C1 segment of cervical spinal cord (tissue), 14 donors: ENCODE measurements around the gene NPHS2.

Experiments used
- DNase-seq, 14 donors: peaks; one replicate each; lab custom pipeline; 2025; lab: John Stamatoyannopoulos, UW

Gene NPHS2

DNA sequence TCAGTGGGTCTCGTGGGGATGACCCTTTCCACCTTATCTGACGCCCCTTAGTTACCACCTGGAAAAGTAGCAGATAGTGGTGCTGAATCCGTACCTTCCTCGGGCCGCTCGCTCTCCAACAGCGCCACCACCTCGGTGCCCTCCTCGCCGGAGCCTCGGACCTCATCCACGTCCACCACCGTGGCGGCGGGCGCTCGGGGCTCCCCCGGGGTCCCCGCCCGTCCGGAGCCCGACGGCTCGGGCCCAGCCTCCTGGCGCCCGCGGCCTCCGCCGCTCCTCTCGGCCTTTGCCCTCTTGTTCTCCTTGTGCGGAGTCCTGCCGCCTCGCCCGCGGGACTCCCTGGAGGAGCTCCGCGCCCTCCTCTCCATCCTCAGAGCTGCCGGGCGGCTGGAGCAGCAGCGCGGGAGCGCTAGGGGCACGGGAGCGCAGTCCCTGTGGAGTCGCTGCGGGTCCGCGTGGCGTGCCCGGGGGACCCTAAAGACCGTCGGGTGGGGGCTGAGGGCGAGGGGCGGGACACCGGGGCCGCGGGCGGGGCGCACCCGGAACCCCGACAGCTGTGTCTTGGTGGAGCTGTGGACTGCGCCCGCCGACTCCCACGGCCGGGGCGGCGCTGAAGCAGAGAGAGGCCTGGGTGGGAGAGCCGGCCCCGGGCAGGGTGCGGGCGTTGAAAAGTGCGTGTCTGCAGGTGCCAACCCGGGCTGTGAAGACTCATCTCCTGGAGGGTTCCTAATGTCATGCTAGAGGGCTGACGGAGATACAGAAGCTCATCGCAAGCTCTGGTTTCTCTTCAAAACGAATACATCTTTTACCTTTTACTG lies at the start of gene NPHS2:
NPHS2 (minus strand) TSS at position 452 of the 818 bp plus-strand sequence; CDS start at position 368, 84 bp downstream.
- no peak for DNase-seq

DNA sequence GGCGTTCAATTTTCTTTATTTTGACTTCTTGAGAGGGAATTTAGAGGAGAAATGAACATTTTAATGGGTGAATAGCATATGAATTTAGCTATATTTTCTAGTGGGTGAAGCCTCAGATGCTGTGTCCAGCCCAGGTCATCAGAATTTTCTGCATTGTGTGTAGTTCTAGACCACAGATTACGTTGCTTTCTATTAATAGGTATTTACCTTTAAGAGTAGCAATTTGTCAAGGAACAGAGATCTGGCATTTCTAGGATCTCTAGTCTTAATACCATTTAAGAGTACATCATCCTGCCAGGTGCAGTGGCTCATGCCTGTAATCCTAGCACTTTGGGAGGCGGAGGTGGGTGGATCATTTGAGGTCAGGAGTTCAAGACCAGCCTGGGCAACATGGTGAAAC lies 36.6 kb upstream of the NPHS2 start:
- no peak for DNase-seq

DNA sequence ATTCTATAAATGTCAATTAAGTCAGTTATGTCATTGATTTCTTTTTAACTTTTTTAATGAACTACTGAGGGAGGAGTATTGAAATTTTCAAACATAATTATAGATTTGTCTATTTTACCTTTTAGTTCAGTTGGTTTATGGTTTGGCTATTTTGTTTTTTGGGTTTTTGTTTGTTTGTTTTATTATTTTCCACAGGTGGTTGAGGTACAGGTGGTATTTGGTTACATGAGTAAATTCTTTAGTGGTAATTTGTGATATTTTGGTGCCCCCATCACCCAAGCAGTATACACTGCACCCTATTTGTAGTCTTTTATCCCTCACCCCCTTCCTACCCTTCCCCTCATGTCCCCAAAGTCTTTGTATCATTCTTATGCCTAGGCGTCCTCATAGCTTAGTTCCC lies 25.3 kb upstream of the NPHS2 start:
- no peak for DNase-seq

DNA sequence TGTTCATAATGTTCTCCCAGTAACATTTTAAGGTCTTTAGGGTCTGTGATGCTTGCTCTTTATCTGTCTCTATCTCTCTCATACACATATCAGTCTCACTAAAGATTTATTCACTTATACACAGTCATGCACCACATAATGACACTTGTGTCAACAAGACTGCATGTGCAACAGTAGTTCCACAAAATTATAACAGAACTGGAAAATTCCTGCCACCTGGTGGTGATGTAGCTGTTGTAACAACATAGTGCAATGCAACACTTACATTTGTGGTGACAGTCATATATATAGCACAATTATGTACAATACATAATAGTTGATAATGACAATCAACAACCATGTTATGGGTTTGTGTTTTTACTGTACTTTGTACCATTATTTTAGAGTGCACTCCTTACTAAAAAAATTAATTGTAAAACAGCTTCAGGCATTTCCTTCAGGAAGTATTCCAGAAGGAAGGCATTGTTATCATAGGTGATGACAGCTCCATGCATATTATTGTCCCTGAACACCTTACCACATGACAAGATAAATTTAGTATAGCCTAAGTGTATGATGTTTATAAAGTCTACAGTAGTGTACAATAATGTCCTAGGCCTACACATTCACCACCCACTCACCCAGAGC lies 24.0 kb upstream of the NPHS2 start:
- no peak for DNase-seq

- no peak for DNase-seq
These were observed 22.9 kb upstream of the NPHS2 start for GRCh38 chr1:179598631-179599030.

GRCh38 chr1:179591592-179592580 lies 16.1 kb upstream of the NPHS2 start, which contains the start of gene TDRD5:
TSS of gene TDRD5 (plus strand) at chr1:179591832. CDS start at chr1:179592616, 784 bp downstream.
- no peak for DNase-seq

- DNase-seq: no peak
These were observed 15.5 kb upstream of the NPHS2 start for GRCh38 chr1:179591253-179591591.

DNA sequence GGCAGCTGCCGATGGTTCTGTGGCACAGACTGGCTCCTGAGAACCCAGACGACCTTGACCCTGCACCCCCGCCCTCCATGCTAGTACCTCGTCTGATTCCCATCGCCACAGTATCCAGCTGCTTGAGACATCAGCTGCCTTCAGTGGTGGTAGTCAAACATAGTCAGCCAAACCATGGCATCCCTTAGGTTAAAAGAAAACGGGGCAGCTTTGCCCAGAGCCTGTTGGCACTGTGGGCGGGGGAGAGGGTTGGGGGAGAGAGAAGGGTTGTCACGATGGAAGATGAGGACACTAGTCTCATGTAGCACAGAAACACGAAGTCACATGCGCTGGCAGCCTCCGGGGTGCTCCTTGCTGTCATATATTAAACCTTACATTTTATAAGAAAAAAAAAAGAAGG lies 14.9 kb upstream of the NPHS2 start:
- no peak for DNase-seq

DNA sequence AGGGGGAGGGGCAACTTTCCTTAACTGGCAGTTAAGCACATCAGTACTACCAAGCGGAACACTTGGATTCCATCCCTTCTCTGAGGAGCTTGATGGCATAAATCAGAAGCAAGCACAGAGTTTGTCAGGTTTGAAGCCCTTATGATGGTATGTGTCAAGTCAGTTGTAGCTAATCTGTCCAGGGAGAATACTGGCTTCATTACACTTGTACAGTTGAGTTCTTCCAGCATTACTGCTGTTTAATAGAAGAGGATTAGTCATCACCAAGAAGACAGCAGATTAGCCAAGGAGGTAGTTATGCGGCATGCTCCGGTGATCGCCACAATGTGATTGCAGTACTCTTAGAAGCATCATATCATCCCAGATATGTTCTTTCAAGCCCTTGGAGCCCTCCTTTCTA lies 13.8 kb upstream of the NPHS2 start:
- DNase-seq: no peak

- no peak for DNase-seq
These were observed 12.8 kb upstream of the NPHS2 start for GRCh38 chr1:179588425-179589024.

DNA sequence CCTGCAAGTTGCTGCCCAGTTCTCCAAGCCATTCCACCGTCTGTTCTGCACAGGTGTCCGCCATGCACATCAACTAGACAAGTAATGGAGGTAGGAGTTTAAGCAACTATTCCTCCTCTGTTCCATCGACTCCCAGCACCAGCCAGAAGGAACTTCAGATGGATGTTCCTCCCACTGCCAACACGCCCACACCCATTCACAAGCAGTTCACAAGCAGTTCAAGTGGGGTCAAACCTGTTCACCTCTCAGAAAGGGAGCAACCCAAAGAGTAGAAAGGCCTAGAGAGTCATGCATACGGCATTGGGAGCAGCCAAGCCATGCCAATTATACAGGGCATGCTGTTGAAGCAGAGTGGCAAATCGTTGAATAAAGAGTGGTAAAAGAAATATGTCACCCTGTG lies 11.6 kb upstream of the NPHS2 start:
- no peak for DNase-seq

DNA sequence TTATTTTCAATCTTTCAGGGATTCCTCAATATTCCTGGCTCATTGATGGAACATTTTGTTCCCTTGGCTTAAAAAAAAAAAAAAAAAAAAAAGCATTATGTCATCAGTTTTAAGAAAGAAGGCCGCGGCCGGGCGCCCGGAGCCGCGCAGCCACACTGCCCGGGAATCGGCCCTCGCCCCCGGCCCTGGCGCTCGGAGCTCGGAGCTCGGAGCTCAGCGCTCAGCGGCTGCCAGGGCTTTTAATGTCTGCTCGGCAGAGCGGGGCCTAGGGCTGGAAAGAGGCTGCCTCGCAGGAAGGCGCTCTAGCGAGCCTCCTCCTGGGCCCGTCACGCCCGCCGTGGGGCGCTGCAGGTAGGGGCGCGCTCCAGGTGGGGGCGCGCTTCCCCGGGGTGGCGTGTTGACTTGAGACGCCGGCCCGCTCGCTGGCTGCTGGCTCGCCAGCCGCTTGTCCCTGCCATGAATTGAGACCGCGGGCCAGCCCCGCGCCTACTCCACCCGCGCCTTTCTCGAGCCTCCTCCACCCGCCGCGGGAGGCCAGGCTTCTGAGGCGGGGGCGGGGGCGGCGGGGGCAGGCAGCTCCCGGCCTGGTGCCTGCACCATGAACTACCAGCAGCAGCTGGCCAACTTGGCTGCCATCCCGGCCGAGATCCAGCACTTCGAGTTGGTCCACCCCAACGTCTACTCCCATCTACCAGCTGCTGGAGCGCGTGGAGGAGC lies 10.5 kb upstream of the NPHS2 start:
- DNase-seq: peak in 8 of 14 donors; percentile 11 to 77 (median 46)

- no peak for DNase-seq
These were observed 8.1 kb upstream of the NPHS2 start for GRCh38 chr1:179583771-179584320.

DNA sequence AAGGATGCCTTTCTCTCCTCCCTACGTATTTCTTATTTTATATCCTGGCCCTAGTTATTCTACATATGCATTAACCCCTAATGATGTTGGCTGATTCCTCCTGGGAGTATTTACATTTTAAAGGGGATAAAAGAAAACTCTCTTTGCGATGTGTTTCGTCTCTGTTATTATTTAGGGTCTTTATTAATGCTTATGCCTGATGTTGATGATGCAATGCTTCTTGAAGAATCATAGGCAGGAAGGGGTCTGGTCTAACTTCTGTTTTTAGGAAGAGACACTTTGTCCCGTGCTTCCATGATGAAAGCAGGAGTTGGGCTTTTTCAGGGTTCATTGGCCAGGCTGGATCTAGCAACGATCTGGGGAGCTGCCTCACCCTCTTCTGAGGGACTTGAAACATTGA lies 761 bp upstream of the NPHS2 start:
- DNase-seq: no peak

GRCh38 chr1:179558078-179558477 lies 17.7 kb downstream of the NPHS2 start:
- DNase-seq: no peak

GRCh38 chr1:179554427-179554826 lies 21.3 kb downstream of the NPHS2 start:
- DNase-seq: no peak

GRCh38 chr1:179550746-179551682 lies 24.7 kb downstream of the NPHS2 start:
- no peak for DNase-seq

GRCh38 chr1:179549368-179549700 lies 26.4 kb downstream of the NPHS2 start:
- DNase-seq: no peak

- DNase-seq: no peak
These were observed 26.9 kb downstream of the NPHS2 start for GRCh38 chr1:179548666-179549367.
